Psoas muscle (tissue), 8 donors: ENCODE data around the gene CLSTN3. TPM values are rescaled to one million over a fixed set of nuclear protein-coding genes. Genes with fewer than 3 reads are reported as not detected.

Experiments used
- ATAC-seq, 4 donors: fragments of 200-7000 bp; cut with Tn5 transposase; one replicate each; pipeline ENCODE4 v1.9.1; 2020; ENCODE audit warnings: moderate library complexity in 3 of 4, mild to moderate bottlenecking in 2 of 4
- DNase-seq, 2 donors: peaks; one replicate each; pipeline ENCODE4 v3.0.0-alpha.2; 2020
- H3K27ac ChIP-seq: fragments of 200-600 bp; one replicate; pipeline ENCODE4 v1.8.0; 2022
- H3K27me3 ChIP-seq, 3 donors: fragments of 200-600 bp in 1 of 3; one replicate each; pipeline versions ENCODE4 v1.6.1 to v1.8.0; 2013 to 2022; ENCODE audit warnings: low read length in 2 of 3, mild to moderate bottlenecking in 2 of 3, moderate library complexity in 1 of 3; ENCODE audit not compliant: insufficient read depth in 3 of 3
- H3K36me3 ChIP-seq, 2 donors: fragments of 200-600 bp in 1 of 2; one replicate each; pipeline versions ENCODE4 v1.6.1 to v1.8.0; 2013 to 2022; ENCODE audit warnings: low read depth in 1 of 2, mild to moderate bottlenecking in 1 of 2, moderate library complexity in 1 of 2; ENCODE audit not compliant: insufficient read depth in 1 of 2
- H3K4me1 ChIP-seq: fragments of 200-600 bp; one replicate; pipeline ENCODE4 v1.8.0; 2022
- H3K4me3 ChIP-seq: fragments of 200-600 bp; one replicate; pipeline ENCODE4 v1.8.0; 2022; ENCODE audit warnings: mild to moderate bottlenecking
- H3K9me3 ChIP-seq: fragments of 200-600 bp; one replicate; pipeline ENCODE4 v1.8.0; 2022
- CTCF ChIP-seq: fragments of 200-600 bp; IDR thresholded peaks from one replicate; pipeline ENCODE4 v1.8.0; 2022; ENCODE audit warnings: antibody characterized with exemption
- WGBS, 3 donors: extraction: QIAGEN DNeasy Blood & Tissue Kit; methylation state at CpG; one replicate each; pipeline versions ENCODE4 v1.1.6 to v1.1.7; 2013; 5-methylcytosine and 5-hydroxymethylcytosine counted together
- intact Hi-C, 2 donors: fragments of 100-400 bp; cut with DNase I; formaldehyde crosslinking; loops; one replicate each; pipeline versions ENCODE4 v1.11.0 to v1.14.2; 2022
- polyA plus RNA-seq, 3 donors: library from polyadenylated mRNA; stranded (reverse); fragments of 200-250 nt; gene quantifications; one replicate each; pipeline ENCODE4 v1.2.3, GENCODE V29; 2013
- total RNA-seq, 4 donors: library from RNA; stranded (reverse); fragmentation: NEBNext Ultra II Directional in 2 of 4; extraction: Animal tissue kit (Norgen Biotek cat#: 25700) in 2 of 4; gene quantifications; one replicate each; pipeline versions ENCODE4 v1.2.1 to v1.2.4, GENCODE V29; 2021 to 2023
- donor health status: healthy with polysubstance abuse.
- donor health status: DM: no; HTN: no; CAD: no; lungs with moderate emphysema.
- donor health status: Bipolar disorder and iron deficiency.
- donor health status: healthy.
- donor health status: DM: yes; HTN: yes; CAD: no.
- donor health status: DM: no; HTN: no; CAD: no.
- donor health status: DM: no; HTN: no; CAD: no.
- donor health status: DM: yes; HTN: yes; CAD: no.

The CLSTN3 gene
- total and polyA plus RNA-seq, 7 donors = 1.2 to 5.1 (median 3.2) TPM

GRCh38 chr12:7207866-7208625, 77.9 kb downstream of the CLSTN3 start:
- DNase-seq = peak in 1 of 2 donors; percentile 33
- Histone ChIP-seq H3K9me3 (peaks cover 5% of the 10 kb centered on the region), H3K36me3 (peaks cover 22 to 95% of the 10 kb centered on the region in 2 donors), H3K4me3 (no peak overlapping the region), H3K27me3 (no peaks in the 10 kb centered on the region), H3K4me1 (no peaks in the 10 kb centered on the region), H3K27ac (peak overlapping the region; percentile 67)
- TF ChIP-seq CTCF = no peak
- ATAC-seq = peak; percentile 80 to 87 (median 86)
- intact Hi-C loops = no loop called here
- WGBS, 3 donors = 52 to 71% (median 70%) methylated on average over 10 of the region's 10 CpGs

Other genes starting within 250 kb of the CLSTN3 start
- gene LRRC23, start 225.5 kb upstream of the CLSTN3 start, total RNA-seq = 10 to 100 TPM; 10.2 to 14.9 (median 12.5) TPM
- 10 to 100 TPM in 2 of 3 donors, 1 to 10 TPM in 1; 9.5 to 29.0 (median 14.3) TPM for gene LRRC23, start 225.5 kb upstream of the CLSTN3 start, polyA plus RNA-seq
- gene ENO2, start 215.8 kb upstream of the CLSTN3 start, total RNA-seq = 1 to 10 TPM; 2.0 to 4.6 (median 2.3) TPM
- gene ENO2, start 215.8 kb upstream of the CLSTN3 start, polyA plus RNA-seq = 1 to 10 TPM; 1.4 to 2.0 (median 1.8) TPM
- 10 to 100 TPM; 43.3 to 55.8 (median 50.9) TPM for gene ATN1, start 202.4 kb upstream of the CLSTN3 start, total RNA-seq
- 10 to 100 TPM; 24.9 to 46.0 (median 33.7) TPM for gene ATN1, start 202.4 kb upstream of the CLSTN3 start, polyA plus RNA-seq
- not detected for gene RNU7-1, start 186.6 kb upstream of the CLSTN3 start, total RNA-seq
- gene RNU7-1, start 186.6 kb upstream of the CLSTN3 start, polyA plus RNA-seq = not detected
- gene C12orf57, start 186.3 kb upstream of the CLSTN3 start, total RNA-seq = 100 to 1,000 TPM in 2 of 4 donors, 10 to 100 TPM in 2; 80.4 to 110 (median 95.6) TPM
- 100 to 1,000 TPM; 223 to 269 (median 247) TPM for gene C12orf57, start 186.3 kb upstream of the CLSTN3 start, polyA plus RNA-seq
- gene PTPN6, start 179.0 kb upstream of the CLSTN3 start, total RNA-seq = 1 to 10 TPM; 3.6 to 7.6 (median 4.6) TPM
- 1 to 10 TPM; 1.3 to 2.6 (median 2.1) TPM for gene PTPN6, start 179.0 kb upstream of the CLSTN3 start, polyA plus RNA-seq
- gene PHB2, start 159.7 kb upstream of the CLSTN3 start, total RNA-seq = 100 to 1,000 TPM; 137 to 278 (median 180) TPM
- gene PHB2, start 159.7 kb upstream of the CLSTN3 start, polyA plus RNA-seq = 100 to 1,000 TPM; 176 to 381 (median 208) TPM
- gene EMG1, start 159.5 kb upstream of the CLSTN3 start, total RNA-seq = 10 to 100 TPM; 30.1 to 59.4 (median 44.8) TPM
- gene EMG1, start 159.5 kb upstream of the CLSTN3 start, polyA plus RNA-seq = 10 to 100 TPM; 26.6 to 66.5 (median 50.4) TPM
- 10 to 100 TPM; 24.0 to 56.5 (median 41.6) TPM for gene LPCAT3, start 111.9 kb upstream of the CLSTN3 start, total RNA-seq
- gene LPCAT3, start 111.9 kb upstream of the CLSTN3 start, polyA plus RNA-seq = 10 to 100 TPM; 13.9 to 26.2 (median 17.4) TPM
- 10 to 100 TPM; 49.0 to 98.5 (median 75.6) TPM for gene C1S, start 69.7 kb upstream of the CLSTN3 start, total RNA-seq
- 10 to 100 TPM; 35.9 to 44.4 (median 38.2) TPM for gene C1S, start 69.7 kb upstream of the CLSTN3 start, polyA plus RNA-seq
- 10 to 100 TPM; 63.2 to 70.9 (median 68.1) TPM for gene C1R, start 37.9 kb upstream of the CLSTN3 start, total RNA-seq
- 10 to 100 TPM; 32.4 to 58.4 (median 44.5) TPM for gene C1R, start 37.9 kb upstream of the CLSTN3 start, polyA plus RNA-seq
- 10 to 100 TPM; 14.6 to 17.0 (median 15.5) TPM for gene C1RL, start 21.2 kb upstream of the CLSTN3 start, total RNA-seq
- gene C1RL, start 21.2 kb upstream of the CLSTN3 start, polyA plus RNA-seq = 1 to 10 TPM; 2.7 to 6.2 (median 5.1) TPM
- gene RBP5, start 1.5 kb upstream of the CLSTN3 start, total RNA-seq = under 1 TPM in 2 of 4 donors, not detected in 2; 0.48 to 0.61 TPM
- 1 to 10 TPM in 2 of 3 donors, under 1 TPM in 1; 0.18 to 1.4 (median 1.2) TPM for gene RBP5, start 1.5 kb upstream of the CLSTN3 start, polyA plus RNA-seq
- 100 to 1,000 TPM in 2 of 4 donors, 10 to 100 TPM in 2; 54.6 to 103 (median 94.2) TPM for gene PEX5, start 59.3 kb downstream of the CLSTN3 start, total RNA-seq
- gene PEX5, start 59.3 kb downstream of the CLSTN3 start, polyA plus RNA-seq = 10 to 100 TPM; 51.9 to 98.9 (median 73.0) TPM
- gene ACSM4, start 173.7 kb downstream of the CLSTN3 start, total RNA-seq = not detected
- not detected for gene ACSM4, start 173.7 kb downstream of the CLSTN3 start, polyA plus RNA-seq